Measurements from ENCODE around the gene BLTP3B.
"Not testable (repeated sequence)": the region's sequence is repeated elsewhere in the genome, so short reads cannot be mapped to it uniquely, and the experiment has no call there.

The BLTP3B gene

GRCh38 chr12:100176493-100176892, 33.8 kb upstream of the BLTP3B start:
- not testable (repeated sequence) for DNase-seq; H3K27me3 ChIP-seq (replicated peaks; ENCODE audit: control insufficient read depth, insufficient read depth, low read length, poor library complexity, severe bottlenecking); H3K4me1 ChIP-seq (ENCODE audit: control insufficient read depth, insufficient read depth, low read length, poor library complexity, severe bottlenecking); H3K27ac ChIP-seq (ENCODE audit: insufficient read depth, low read length, poor library complexity, severe bottlenecking); H3K9me3 ChIP-seq (ENCODE audit: control insufficient read depth, low read length); H3K4me3 ChIP-seq (ENCODE audit: insufficient read depth, low read depth, low read length, poor library complexity, severe bottlenecking); H3K36me3 ChIP-seq (ENCODE audit: control insufficient read depth, insufficient read depth, low read length)

- H3K36me3 ChIP-seq (ENCODE audit: control insufficient read depth, insufficient read depth, low read length), result peaks cover 4% of the 10 kb centered on the region
- no peaks in the 10 kb centered on the region for H3K4me1 ChIP-seq (ENCODE audit: control insufficient read depth, insufficient read depth, low read length, poor library complexity, severe bottlenecking)
- H3K27me3 ChIP-seq (replicated peaks; ENCODE audit: control insufficient read depth, insufficient read depth, low read length, poor library complexity, severe bottlenecking), result no peaks in the 10 kb centered on the region
- no peak overlapping the region for H3K4me3 ChIP-seq (ENCODE audit: insufficient read depth, low read depth, low read length, poor library complexity, severe bottlenecking)
- no peak overlapping the region for H3K27ac ChIP-seq (ENCODE audit: insufficient read depth, low read length, poor library complexity, severe bottlenecking)
- DNase-seq, result no peak
- H3K9me3 ChIP-seq (ENCODE audit: control insufficient read depth, low read length), result no peaks in the 10 kb centered on the region
These were observed 31.8 kb upstream of the BLTP3B start for GRCh38 chr12:100174495-100174894.

- no peaks in the 10 kb centered on the region for H3K27me3 ChIP-seq (replicated peaks; ENCODE audit: control insufficient read depth, insufficient read depth, low read length, poor library complexity, severe bottlenecking)
- H3K36me3 ChIP-seq (ENCODE audit: control insufficient read depth, insufficient read depth, low read length), result peaks cover 4% of the 10 kb centered on the region
- DNase-seq, result no peak
- H3K4me3 ChIP-seq (ENCODE audit: insufficient read depth, low read depth, low read length, poor library complexity, severe bottlenecking), result no peak overlapping the region
- H3K27ac ChIP-seq (ENCODE audit: insufficient read depth, low read length, poor library complexity, severe bottlenecking), result no peak overlapping the region
- H3K9me3 ChIP-seq (ENCODE audit: control insufficient read depth, low read length), result no peaks in the 10 kb centered on the region
- H3K4me1 ChIP-seq (ENCODE audit: control insufficient read depth, insufficient read depth, low read length, poor library complexity, severe bottlenecking), result no peaks in the 10 kb centered on the region
These were observed 30.4 kb upstream of the BLTP3B start for GRCh38 chr12:100173111-100173510.

- H3K4me3 ChIP-seq (ENCODE audit: insufficient read depth, low read depth, low read length, poor library complexity, severe bottlenecking), result no peak overlapping the region
- H3K27ac ChIP-seq (ENCODE audit: insufficient read depth, low read length, poor library complexity, severe bottlenecking), result no peak overlapping the region
- H3K36me3 ChIP-seq (ENCODE audit: control insufficient read depth, insufficient read depth, low read length), result no peaks in the 10 kb centered on the region
- no peak for DNase-seq
- no peaks in the 10 kb centered on the region for H3K4me1 ChIP-seq (ENCODE audit: control insufficient read depth, insufficient read depth, low read length, poor library complexity, severe bottlenecking)
- no peaks in the 10 kb centered on the region for H3K27me3 ChIP-seq (replicated peaks; ENCODE audit: control insufficient read depth, insufficient read depth, low read length, poor library complexity, severe bottlenecking)
- no peaks in the 10 kb centered on the region for H3K9me3 ChIP-seq (ENCODE audit: control insufficient read depth, low read length)
These were observed 28.6 kb upstream of the BLTP3B start for GRCh38 chr12:100171248-100171647.

GRCh38 chr12:100170313-100170858, 27.7 kb upstream of the BLTP3B start:
- H3K27me3 ChIP-seq (replicated peaks; ENCODE audit: control insufficient read depth, insufficient read depth, low read length, poor library complexity, severe bottlenecking), result no peaks in the 10 kb centered on the region
- no peak for DNase-seq
- H3K27ac ChIP-seq (ENCODE audit: insufficient read depth, low read length, poor library complexity, severe bottlenecking), result no peak overlapping the region
- H3K36me3 ChIP-seq (ENCODE audit: control insufficient read depth, insufficient read depth, low read length), result no peaks in the 10 kb centered on the region
- H3K9me3 ChIP-seq (ENCODE audit: control insufficient read depth, low read length), result no peaks in the 10 kb centered on the region
- H3K4me1 ChIP-seq (ENCODE audit: control insufficient read depth, insufficient read depth, low read length, poor library complexity, severe bottlenecking), result no peaks in the 10 kb centered on the region
- H3K4me3 ChIP-seq (ENCODE audit: insufficient read depth, low read depth, low read length, poor library complexity, severe bottlenecking), result no peak overlapping the region

GRCh38 chr12:100169345-100169744, 26.7 kb upstream of the BLTP3B start:
- no peak overlapping the region for H3K27ac ChIP-seq (ENCODE audit: insufficient read depth, low read length, poor library complexity, severe bottlenecking)
- no peaks in the 10 kb centered on the region for H3K27me3 ChIP-seq (replicated peaks; ENCODE audit: control insufficient read depth, insufficient read depth, low read length, poor library complexity, severe bottlenecking)
- H3K4me3 ChIP-seq (ENCODE audit: insufficient read depth, low read depth, low read length, poor library complexity, severe bottlenecking), result no peak overlapping the region
- no peaks in the 10 kb centered on the region for H3K36me3 ChIP-seq (ENCODE audit: control insufficient read depth, insufficient read depth, low read length)
- DNase-seq, result no peak
- no peaks in the 10 kb centered on the region for H3K4me1 ChIP-seq (ENCODE audit: control insufficient read depth, insufficient read depth, low read length, poor library complexity, severe bottlenecking)
- H3K9me3 ChIP-seq (ENCODE audit: control insufficient read depth, low read length), result no peaks in the 10 kb centered on the region

- Histone ChIP-seq H3K4me1 (ENCODE audit: control insufficient read depth, insufficient read depth, low read length, poor library complexity, severe bottlenecking) (peaks cover 4% of the 10 kb centered on the region), H3K9me3 (ENCODE audit: control insufficient read depth, low read length) (no peaks in the 10 kb centered on the region), H3K4me3 (ENCODE audit: insufficient read depth, low read depth, low read length, poor library complexity, severe bottlenecking) (no peak overlapping the region), H3K27ac (ENCODE audit: insufficient read depth, low read length, poor library complexity, severe bottlenecking) (no peak overlapping the region), H3K36me3 (ENCODE audit: control insufficient read depth, insufficient read depth, low read length) (no peaks in the 10 kb centered on the region), H3K27me3 (replicated peaks; ENCODE audit: control insufficient read depth, insufficient read depth, low read length, poor library complexity, severe bottlenecking) (no peaks in the 10 kb centered on the region)
- no peak for DNase-seq
These were observed 25.9 kb upstream of the BLTP3B start for GRCh38 chr12:100168562-100168961.

GRCh38 chr12:100166232-100166631, 23.6 kb upstream of the BLTP3B start:
- Histone ChIP-seq H3K4me3 (ENCODE audit: insufficient read depth, low read depth, low read length, poor library complexity, severe bottlenecking) (no peak overlapping the region), H3K27ac (ENCODE audit: insufficient read depth, low read length, poor library complexity, severe bottlenecking) (no peak overlapping the region), H3K4me1 (ENCODE audit: control insufficient read depth, insufficient read depth, low read length, poor library complexity, severe bottlenecking) (peaks cover 4% of the 10 kb centered on the region), H3K9me3 (ENCODE audit: control insufficient read depth, low read length) (no peaks in the 10 kb centered on the region), H3K27me3 (replicated peaks; ENCODE audit: control insufficient read depth, insufficient read depth, low read length, poor library complexity, severe bottlenecking) (no peaks in the 10 kb centered on the region), H3K36me3 (ENCODE audit: control insufficient read depth, insufficient read depth, low read length) (no peaks in the 10 kb centered on the region)
- DNase-seq, result no peak

- H3K27me3 ChIP-seq (replicated peaks; ENCODE audit: control insufficient read depth, insufficient read depth, low read length, poor library complexity, severe bottlenecking), result no peaks in the 10 kb centered on the region
- no peak for DNase-seq
- H3K4me3 ChIP-seq (ENCODE audit: insufficient read depth, low read depth, low read length, poor library complexity, severe bottlenecking), result no peak overlapping the region
- H3K36me3 ChIP-seq (ENCODE audit: control insufficient read depth, insufficient read depth, low read length), result no peaks in the 10 kb centered on the region
- H3K27ac ChIP-seq (ENCODE audit: insufficient read depth, low read length, poor library complexity, severe bottlenecking), result no peak overlapping the region
- H3K9me3 ChIP-seq (ENCODE audit: control insufficient read depth, low read length), result no peaks in the 10 kb centered on the region
- H3K4me1 ChIP-seq (ENCODE audit: control insufficient read depth, insufficient read depth, low read length, poor library complexity, severe bottlenecking), result peaks cover 4% of the 10 kb centered on the region
These were observed 22.7 kb upstream of the BLTP3B start for GRCh38 chr12:100165356-100165755.

- Histone ChIP-seq H3K4me1 (ENCODE audit: control insufficient read depth, insufficient read depth, low read length, poor library complexity, severe bottlenecking) (peaks cover 4% of the 10 kb centered on the region), H3K27me3 (replicated peaks; ENCODE audit: control insufficient read depth, insufficient read depth, low read length, poor library complexity, severe bottlenecking) (no peaks in the 10 kb centered on the region), H3K36me3 (ENCODE audit: control insufficient read depth, insufficient read depth, low read length) (no peaks in the 10 kb centered on the region), H3K9me3 (ENCODE audit: control insufficient read depth, low read length) (no peaks in the 10 kb centered on the region), H3K27ac (ENCODE audit: insufficient read depth, low read length, poor library complexity, severe bottlenecking) (no peak overlapping the region), H3K4me3 (ENCODE audit: insufficient read depth, low read depth, low read length, poor library complexity, severe bottlenecking) (no peak overlapping the region)
- no peak for DNase-seq
These were observed 21.6 kb upstream of the BLTP3B start for GRCh38 chr12:100164153-100164704.

All from effector memory CD4-positive, alpha-beta T cell (primary cell).